Erythroblast (primary cell): Measurements from ENCODE around the gene BOLL.
"Not testable (repeated sequence)": the region's sequence is repeated elsewhere in the genome, so short reads cannot be mapped to it uniquely, and the experiment has no call there.

ENCODE experiments used
- GATA1 ChIP-seq: IDR thresholded peaks from 2 replicates; pipeline ENCODE4 v1.6.1; 2011; ENCODE audit warnings: low read depth, mild to moderate bottlenecking, control low read depth, low read length, moderate library complexity
- POLR2A ChIP-seq: IDR thresholded peaks from 2 replicates; pipeline ENCODE4 v1.6.1; 2011; ENCODE audit warnings: mild to moderate bottlenecking, low read length

DNA sequence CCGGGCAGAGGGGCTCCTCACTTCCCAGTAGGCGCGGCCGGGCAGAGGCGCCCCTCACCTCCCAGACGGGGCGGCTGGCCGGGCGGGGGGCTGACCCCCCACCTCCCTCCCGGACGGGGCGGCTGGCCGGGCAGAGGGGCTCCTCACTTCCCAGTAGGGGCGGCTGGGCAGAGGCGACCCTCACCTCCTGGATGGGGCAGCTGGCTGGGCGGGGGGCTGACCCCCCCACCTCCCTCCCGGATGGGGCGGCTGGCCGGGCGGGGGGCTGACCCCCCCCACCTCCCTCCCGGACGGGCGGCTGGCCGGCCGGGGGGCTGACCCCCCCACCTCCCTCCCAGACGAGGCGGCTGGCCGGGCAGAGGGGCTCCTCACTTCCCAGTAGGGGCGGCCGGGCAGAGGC, 89.1 kb downstream of the BOLL start:
- TF ChIP-seq POLR2A, GATA1: not testable (repeated sequence)
